Thoracic aorta (tissue), 2 donors: ENCODE results near the gene REEP3. TPM values are rescaled to one million over a fixed set of nuclear protein-coding genes. Genes with fewer than 3 reads are reported as not detected.

Source experiments
- ATAC-seq: fragments of 150-250 bp; one replicate; pipeline ENCODE4 v1.8.0; 2017; ENCODE audit warnings: low read depth; ENCODE audit not compliant: insufficient number of reproducible peaks, low FRiP score
- DNase-seq: peaks from one replicate; pipeline ENCODE4 v3.0.0-alpha.2; 2020; ENCODE audit warnings: low spot score
- H3K27ac ChIP-seq, 2 donors: fragments of 200-600 bp; sonication (generic); 1 replicate in 1 of 2; 2 replicates in 1 of 2; pipeline ENCODE4 v1.5.1; 2016; ENCODE audit warnings: mild to moderate bottlenecking in 2 of 2, moderate library complexity in 2 of 2
- H3K27me3 ChIP-seq: fragments of 200-600 bp; sonication (generic); replicated peaks from 2 replicates; pipeline ENCODE4 v1.6.0; 2016; ENCODE audit warnings: mild to moderate bottlenecking; ENCODE audit not compliant: insufficient read depth
- H3K36me3 ChIP-seq: fragments of 200-600 bp; sonication (generic); one replicate; pipeline ENCODE4 v1.5.1; 2016
- H3K4me1 ChIP-seq, 2 donors: fragments of 200-600 bp; sonication (generic); 1 replicate in 1 of 2; 2 replicates in 1 of 2; pipeline versions ENCODE4 v1.5.1 to v1.6.0; 2016; ENCODE audit warnings: low read depth in 2 of 2, mild to moderate bottlenecking in 1 of 2; ENCODE audit not compliant: control insufficient read depth in 1 of 2
- H3K4me3 ChIP-seq: fragments of 200-600 bp; sonication (generic); 2 replicates; pipeline ENCODE4 v1.5.1; 2016; ENCODE audit warnings: mild to moderate bottlenecking
- H3K9me3 ChIP-seq: fragments of 200-600 bp; sonication (generic); 2 replicates; pipeline ENCODE4 v1.5.1; 2016
- CTCF ChIP-seq: fragments of 200-600 bp; sonication (generic); IDR thresholded peaks from one replicate; pipeline ENCODE4 v1.5.1; 2019; ENCODE audit warnings: antibody characterized with exemption
- total RNA-seq, 2 donors: library from RNA; depleted of rRNA; stranded (reverse); fragments of >200 nt; gene quantifications; one replicate each; pipeline versions ENCODE4 v1.1.0 to v1.2.3, GENCODE V29; 2016

REEP3 gene
- total RNA-seq, 2 donors from 2014 or later: 75.0 to 91.6 TPM

- no peaks in the 10 kb centered on the region for H3K36me3 ChIP-seq
- H3K4me3 ChIP-seq: no peak overlapping the region
- no peak for TF ChIP-seq CTCF
- no peak for DNase-seq
- H3K4me1 ChIP-seq: peaks cover 34 to 74% of the 10 kb centered on the region in 2 donors
- no peak for ATAC-seq
- no peaks in the 10 kb centered on the region for H3K9me3 ChIP-seq
- H3K27ac ChIP-seq: peak overlapping the region; percentile 56 to 78
- no peaks in the 10 kb centered on the region for H3K27me3 ChIP-seq
Measured at GRCh38 chr10:63585041-63585440, 63.8 kb downstream of the REEP3 start.

GRCh38 chr10:63586043-63586442, 64.8 kb downstream of the REEP3 start:
- no peak for DNase-seq
- Histone ChIP-seq H3K4me1 (peaks cover 27 to 64% of the 10 kb centered on the region in 2 donors), H3K4me3 (no peak overlapping the region), H3K36me3 (no peaks in the 10 kb centered on the region), H3K27me3 (no peaks in the 10 kb centered on the region), H3K9me3 (no peaks in the 10 kb centered on the region), H3K27ac (peak overlapping the region in 1 of 2 donors; percentile 3)
- TF ChIP-seq CTCF: no peak
- ATAC-seq: no peak

- TF ChIP-seq CTCF: no peak
- DNase-seq (no peak), ATAC-seq (no peak)
- no peak overlapping the region for H3K4me3 ChIP-seq
- H3K27ac ChIP-seq: no peak overlapping the region
- peaks cover 18 to 59% of the 10 kb centered on the region in 2 donors for H3K4me1 ChIP-seq
- no peaks in the 10 kb centered on the region for H3K9me3 ChIP-seq
- no peaks in the 10 kb centered on the region for H3K36me3 ChIP-seq
- no peaks in the 10 kb centered on the region for H3K27me3 ChIP-seq
Measured at GRCh38 chr10:63587191-63587590, 66.0 kb downstream of the REEP3 start.

GRCh38 chr10:63588436-63589167, 67.4 kb downstream of the REEP3 start:
- no peak overlapping the region for H3K27ac ChIP-seq
- H3K27me3 ChIP-seq: no peaks in the 10 kb centered on the region
- ATAC-seq (no peak), DNase-seq (no peak)
- peaks cover 18 to 59% of the 10 kb centered on the region in 2 donors for H3K4me1 ChIP-seq
- no peaks in the 10 kb centered on the region for H3K9me3 ChIP-seq
- no peaks in the 10 kb centered on the region for H3K36me3 ChIP-seq
- H3K4me3 ChIP-seq: no peak overlapping the region
- TF ChIP-seq CTCF: no peak

- Histone ChIP-seq H3K36me3 (no peaks in the 10 kb centered on the region), H3K4me1 (peaks cover 13 to 50% of the 10 kb centered on the region in 2 donors), H3K4me3 (no peak overlapping the region), H3K27ac (no peak overlapping the region), H3K9me3 (no peaks in the 10 kb centered on the region), H3K27me3 (no peaks in the 10 kb centered on the region)
- no peak for ATAC-seq
- no peak for TF ChIP-seq CTCF
- DNase-seq: no peak
Measured at GRCh38 chr10:63591600-63592379, 70.6 kb downstream of the REEP3 start.
